HG03097 (cell line): ENCODE data around the gene ACP7.
"Not testable (repeated sequence)": the region's sequence is repeated elsewhere in the genome, so short reads cannot be mapped to it uniquely, and the experiment has no call there.

ENCODE experiments used
- ATAC-seq: cut with Tn5 transposase; IDR thresholded peaks from one replicate; pipeline ENCODE4 v1.9.1; 2021; ENCODE audit not compliant: unreplicated experiment, low FRiP score

ACP7 gene

GRCh38 chr19:39104186-39104596, 20.0 kb downstream of the ACP7 start:
- no peak for ATAC-seq

GRCh38 chr19:39106194-39106593, 22.0 kb downstream of the ACP7 start:
- no peak for ATAC-seq

- no peak for ATAC-seq
Observed at GRCh38 chr19:39109641-39110040, 25.5 kb downstream of the ACP7 start.

- no peak for ATAC-seq
Observed at GRCh38 chr19:39110263-39110967, 26.2 kb downstream of the ACP7 start.

- ATAC-seq, result no peak
Observed at GRCh38 chr19:39111593-39112199, 27.5 kb downstream of the ACP7 start.

- no peak for ATAC-seq
Observed at GRCh38 chr19:39112338-39112890, 28.2 kb downstream of the ACP7 start.

- ATAC-seq, result no peak
Observed at GRCh38 chr19:39113199-39113598, 29.0 kb downstream of the ACP7 start.

- no peak for ATAC-seq
Observed at GRCh38 chr19:39115105-39115847, 31.1 kb downstream of the ACP7 start.

GRCh38 chr19:39117023-39117422, 32.9 kb downstream of the ACP7 start:
- not testable (repeated sequence) for ATAC-seq

GRCh38 chr19:39119830-39120229, 35.7 kb downstream of the ACP7 start:
- ATAC-seq, result no peak

GRCh38 chr19:39122934-39123731, 39.0 kb downstream of the ACP7 start:
- ATAC-seq, result no peak

GRCh38 chr19:39124136-39124764, 40.1 kb downstream of the ACP7 start:
- no peak for ATAC-seq

GRCh38 chr19:39125199-39125553, 41.0 kb downstream of the ACP7 start:
- no peak for ATAC-seq

- peak; percentile 91 for ATAC-seq
Observed at GRCh38 chr19:39125554-39126311, 41.6 kb downstream of the ACP7 start, which contains the start of gene PAK4. PAK4 (plus strand) TSS chr19:39125786; CDS start chr19:39169554, 43,768 bp downstream.

GRCh38 chr19:39126312-39127187, 42.4 kb downstream of the ACP7 start:
- no peak for ATAC-seq

- ATAC-seq, result no peak
Observed at GRCh38 chr19:39127812-39128515, 43.8 kb downstream of the ACP7 start.

- ATAC-seq, result no peak
Observed at GRCh38 chr19:39128516-39129079, 44.4 kb downstream of the ACP7 start.
